ENCODE data around the gene PBX1.

PBX1 gene

GRCh38 chr1:164834641-164835040 lies 275.7 kb downstream of the PBX1 start:
- H3K4me3 ChIP-seq (ENCODE audit: low read length): no peak overlapping the region
- TF ChIP-seq ZNF274 (IDR thresholded peaks at IDR 0.05; ENCODE audit: low read depth, low read length): no peak

DNA sequence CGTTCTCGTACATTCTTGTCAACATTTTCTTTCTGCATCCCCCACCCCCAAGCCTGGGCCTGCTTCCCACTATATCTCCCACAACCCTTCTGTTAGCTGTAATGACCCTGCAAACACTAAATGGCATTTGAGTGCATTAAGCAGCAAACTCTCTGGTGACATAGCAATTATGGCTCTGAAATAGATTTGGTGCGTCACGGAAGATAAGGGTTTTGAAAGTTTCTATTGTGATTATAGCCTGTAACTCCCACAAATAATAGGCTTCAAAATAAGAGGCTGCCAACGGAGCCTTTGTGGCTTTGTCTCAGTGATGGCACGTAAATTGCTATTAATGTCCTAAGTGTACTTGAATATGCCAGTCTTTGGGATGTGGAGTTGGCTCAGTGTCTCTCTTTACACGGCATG lies 277.6 kb downstream of the PBX1 start:
- no peak overlapping the region for H3K4me3 ChIP-seq (ENCODE audit: low read length)
- TF ChIP-seq ZNF274 (IDR thresholded peaks at IDR 0.05; ENCODE audit: low read depth, low read length): no peak

- no peak overlapping the region for H3K4me3 ChIP-seq (ENCODE audit: low read length)
- no peak for TF ChIP-seq ZNF274 (IDR thresholded peaks at IDR 0.05; ENCODE audit: low read depth, low read length)
Observed at GRCh38 chr1:164838786-164839185, 279.8 kb downstream of the PBX1 start.

DNA sequence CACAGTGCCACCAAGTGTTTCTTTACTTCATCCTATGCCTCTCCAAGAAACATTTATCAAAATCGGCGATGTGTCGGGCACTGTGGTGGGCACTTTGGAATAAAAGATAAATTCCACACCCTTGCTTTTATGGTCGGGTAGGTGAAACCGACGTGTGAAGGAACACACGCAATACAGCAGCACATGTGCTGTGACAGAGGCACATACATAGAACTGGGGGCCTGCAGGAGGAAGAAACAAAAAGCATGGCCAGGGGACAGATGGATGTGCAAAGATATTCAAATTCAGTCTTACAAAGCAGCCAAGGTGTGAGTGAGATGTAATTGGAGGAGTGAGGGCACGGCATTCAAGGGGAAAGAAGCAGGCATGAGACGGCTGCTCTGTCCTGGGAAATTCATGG lies 282.0 kb downstream of the PBX1 start:
- no peak overlapping the region for H3K4me3 ChIP-seq (ENCODE audit: low read length)
- TF ChIP-seq ZNF274 (IDR thresholded peaks at IDR 0.05; ENCODE audit: low read depth, low read length): no peak

GRCh38 chr1:164841702-164842465 lies 282.9 kb downstream of the PBX1 start:
- no peak overlapping the region for H3K4me3 ChIP-seq (ENCODE audit: low read length)
- no peak for TF ChIP-seq ZNF274 (IDR thresholded peaks at IDR 0.05; ENCODE audit: low read depth, low read length)

GRCh38 chr1:164842870-164843269 lies 283.9 kb downstream of the PBX1 start:
- TF ChIP-seq ZNF274 (IDR thresholded peaks at IDR 0.05; ENCODE audit: low read depth, low read length): no peak
- H3K4me3 ChIP-seq (ENCODE audit: low read length): no peak overlapping the region

GRCh38 chr1:164843743-164844500 lies 284.9 kb downstream of the PBX1 start:
- no peak overlapping the region for H3K4me3 ChIP-seq (ENCODE audit: low read length)
- no peak for TF ChIP-seq ZNF274 (IDR thresholded peaks at IDR 0.05; ENCODE audit: low read depth, low read length)

DNA sequence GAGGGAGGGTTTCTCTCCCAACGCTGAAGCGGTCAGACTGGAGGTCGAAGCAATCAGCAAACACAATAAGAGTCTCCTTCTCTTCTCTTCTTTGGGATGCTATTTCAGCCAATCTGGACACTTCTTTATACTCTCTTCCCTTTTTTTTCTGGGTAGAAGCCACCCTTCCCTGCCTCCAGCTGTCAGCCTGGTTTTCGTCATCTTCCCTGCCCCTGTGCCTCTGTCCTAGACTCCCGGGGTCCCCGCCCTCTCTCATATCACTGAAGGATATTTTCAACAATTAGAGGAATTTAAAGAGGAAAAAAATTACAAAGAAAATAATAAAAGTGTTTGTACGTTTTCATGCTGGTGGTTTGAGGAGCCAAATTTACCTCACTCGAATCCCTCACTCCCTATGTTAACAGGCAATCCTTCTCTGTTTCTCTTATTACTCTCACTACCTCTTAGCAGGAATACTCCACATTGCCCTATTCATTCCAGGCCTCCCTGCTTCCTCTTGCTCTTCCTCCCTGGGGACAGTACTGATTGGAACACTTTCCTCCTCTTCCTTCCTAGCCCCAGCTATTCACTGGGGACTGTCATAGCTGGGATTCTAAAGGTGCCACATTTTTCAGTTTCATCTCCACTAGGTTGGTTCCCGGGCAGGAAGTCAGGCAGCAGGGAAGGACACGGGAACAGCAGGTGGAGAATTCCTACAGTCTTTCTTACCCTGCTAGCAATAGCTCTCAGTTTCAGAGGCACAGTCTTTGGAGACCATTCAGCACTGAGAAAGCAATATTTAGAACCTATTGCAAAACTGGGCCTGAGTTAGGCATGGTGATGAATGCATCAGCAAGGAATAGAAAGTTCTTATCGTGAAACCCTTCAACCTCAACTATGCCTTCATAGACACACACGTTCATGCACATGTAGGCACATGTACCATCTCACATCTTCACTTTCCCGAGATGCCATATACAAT lies 288.0 kb downstream of the PBX1 start:
- no peak overlapping the region for H3K4me3 ChIP-seq (ENCODE audit: low read length)
- no peak for TF ChIP-seq ZNF274 (IDR thresholded peaks at IDR 0.05; ENCODE audit: low read depth, low read length)

- no peak overlapping the region for H3K4me3 ChIP-seq (ENCODE audit: low read length)
- no peak for TF ChIP-seq ZNF274 (IDR thresholded peaks at IDR 0.05; ENCODE audit: low read depth, low read length)
Observed at GRCh38 chr1:164853146-164853545, 294.2 kb downstream of the PBX1 start.

DNA sequence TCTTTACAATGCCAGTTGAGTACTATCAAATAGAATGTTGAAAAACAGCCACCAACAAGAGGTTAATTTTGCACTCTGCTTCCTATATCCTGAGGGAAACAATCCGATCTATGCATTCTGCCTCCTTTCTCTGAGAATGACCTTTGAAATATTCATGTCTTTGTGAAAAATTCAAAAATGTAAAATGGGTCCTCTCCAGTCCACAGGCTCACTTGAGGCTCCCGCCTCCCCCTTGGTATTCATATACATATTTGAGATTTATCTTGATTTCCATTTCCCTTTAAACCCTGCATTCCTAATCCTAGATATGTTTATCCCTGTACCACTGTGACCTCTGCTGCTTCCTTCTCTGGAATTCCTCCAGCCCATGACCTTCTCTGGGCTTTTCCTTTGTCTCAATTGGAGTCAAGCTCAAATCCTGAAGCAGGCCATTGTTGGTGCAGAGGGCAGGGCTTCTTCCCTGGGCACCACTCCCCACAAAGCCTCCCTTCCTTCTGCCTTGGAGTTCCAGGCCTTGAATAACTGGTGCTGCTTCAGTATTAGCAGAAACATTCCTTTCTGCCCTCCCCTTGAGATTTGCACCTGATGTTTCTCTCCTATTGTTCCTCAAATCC lies 296.8 kb downstream of the PBX1 start:
- TF ChIP-seq ZNF274 (IDR thresholded peaks at IDR 0.05; ENCODE audit: low read depth, low read length): no peak

GRCh38 chr1:164856381-164856780 lies 297.4 kb downstream of the PBX1 start:
- no peak overlapping the region for H3K4me3 ChIP-seq (ENCODE audit: low read length)
- no peak for TF ChIP-seq ZNF274 (IDR thresholded peaks at IDR 0.05; ENCODE audit: low read depth, low read length)

More for the DNA sequence above, 296.8 kb downstream of the PBX1 start:
- no peak overlapping the region for H3K4me3 ChIP-seq (ENCODE audit: low read length)

- no peak for TF ChIP-seq ZNF274 (IDR thresholded peaks at IDR 0.05; ENCODE audit: low read depth, low read length)
Observed at GRCh38 chr1:164857439-164857838, 298.5 kb downstream of the PBX1 start.

GRCh38 chr1:164858096-164858632 lies 299.2 kb downstream of the PBX1 start:
- no peak for TF ChIP-seq ZNF274 (IDR thresholded peaks at IDR 0.05; ENCODE audit: low read depth, low read length)
- no peak overlapping the region for H3K4me3 ChIP-seq (ENCODE audit: low read length)

More at GRCh38 chr1:164857439-164857838, 298.5 kb downstream of the PBX1 start:
- H3K4me3 ChIP-seq (ENCODE audit: low read length): no peak overlapping the region
